Chondrocyte (in vitro differentiated cells): ENCODE results near the gene EEF2K. TPM values are rescaled to one million over a fixed set of nuclear protein-coding genes. Genes with fewer than 3 reads are reported as not detected.

Experiments
- DNase-seq: peaks from one replicate; pipeline ENCODE4 v3.0.0; 2021; ENCODE audit warnings: mixed read lengths, low spot score
- H3K27ac Mint-ChIP-seq: one replicate; pipeline ENCODE4 v1.8.0; 2021; ENCODE audit warnings: mild to moderate bottlenecking, moderate library complexity, mixed read lengths; ENCODE audit not compliant: unreplicated experiment
- H3K27me3 Mint-ChIP-seq: 2 replicates; pipeline ENCODE4 v1.8.0; 2021; ENCODE audit warnings: low read depth, mixed read lengths
- H3K36me3 Mint-ChIP-seq: 2 replicates; pipeline ENCODE4 v1.8.0; 2021; ENCODE audit warnings: low read depth, mixed read lengths
- H3K4me1 Mint-ChIP-seq: 2 replicates; pipeline ENCODE4 v1.8.0; 2021; ENCODE audit warnings: low read depth, mild to moderate bottlenecking, mixed read lengths
- H3K4me3 Mint-ChIP-seq: one replicate; pipeline ENCODE4 v1.8.0; 2021; ENCODE audit warnings: mild to moderate bottlenecking, moderate library complexity, mixed read lengths; ENCODE audit not compliant: unreplicated experiment
- H3K9me3 Mint-ChIP-seq: 2 replicates; pipeline ENCODE4 v1.8.0; 2021; ENCODE audit warnings: low read depth, mixed read lengths
- total RNA-seq: library from RNA; stranded (reverse); gene quantifications from 3 replicates; pipeline ENCODE4 v1.2.1, GENCODE V29; 2021
- TF ChIP-seq, protein P1 (sequence below): fragments of 200-600 bp; sonication (generic); IDR thresholded peaks from 2 replicates; pipeline ENCODE4 v1.5.0; 2021; ENCODE audit warnings: antibody characterized with exemption, mild to moderate bottlenecking, moderate library complexity

The EEF2K gene
- total RNA-seq, 1 donor from 2014 or later = 32.6 TPM

DNA sequence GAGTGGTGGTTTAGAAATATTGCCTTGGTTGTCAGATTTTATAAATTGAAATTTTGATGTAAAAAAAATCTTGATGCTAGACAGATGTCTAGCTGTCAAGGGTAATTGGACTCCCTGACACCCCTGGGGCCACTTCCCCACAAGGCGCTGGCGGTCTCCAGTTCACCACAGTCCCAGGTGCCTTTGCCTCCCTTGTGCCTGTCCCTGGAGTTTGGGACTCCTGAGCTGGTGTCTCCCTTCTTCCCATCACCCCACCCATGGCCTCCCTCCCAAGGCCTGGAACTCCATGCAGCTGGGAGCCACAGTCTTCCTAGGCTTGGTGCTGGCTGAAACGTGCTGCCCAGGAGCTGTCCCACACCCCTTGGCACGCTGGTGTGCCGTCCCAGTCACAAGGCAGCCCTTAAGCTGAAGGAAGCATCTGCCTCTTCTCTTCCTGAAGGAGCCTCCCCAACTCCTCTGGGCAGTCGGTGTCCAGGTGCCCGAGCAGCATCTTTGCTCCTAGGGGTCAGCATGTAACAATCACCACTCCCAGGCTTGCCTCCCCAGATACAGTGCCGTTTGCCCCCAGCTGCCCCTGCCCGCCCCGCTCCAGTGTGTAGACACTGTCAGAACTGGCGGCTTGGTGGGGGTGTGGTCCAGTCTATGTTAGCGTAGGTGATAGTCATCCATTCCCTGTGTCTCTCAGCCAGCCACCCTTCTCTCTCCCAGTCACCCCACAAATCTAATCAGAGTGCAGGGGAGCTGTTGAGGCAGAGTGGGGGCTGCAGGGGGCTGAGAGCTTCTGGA is 117.3 kb downstream of the EEF2K start:
- H3K4me1 Mint-ChIP-seq = peaks cover 2% of the 10 kb centered on the region
- no peaks in the 10 kb centered on the region for H3K27me3 Mint-ChIP-seq
- peaks cover 5% of the 10 kb centered on the region for H3K36me3 Mint-ChIP-seq
- H3K4me3 Mint-ChIP-seq = no peak overlapping the region
- H3K27ac Mint-ChIP-seq = no peak overlapping the region
- H3K9me3 Mint-ChIP-seq = no peaks in the 10 kb centered on the region
- TF ChIP-seq, protein P1, sequence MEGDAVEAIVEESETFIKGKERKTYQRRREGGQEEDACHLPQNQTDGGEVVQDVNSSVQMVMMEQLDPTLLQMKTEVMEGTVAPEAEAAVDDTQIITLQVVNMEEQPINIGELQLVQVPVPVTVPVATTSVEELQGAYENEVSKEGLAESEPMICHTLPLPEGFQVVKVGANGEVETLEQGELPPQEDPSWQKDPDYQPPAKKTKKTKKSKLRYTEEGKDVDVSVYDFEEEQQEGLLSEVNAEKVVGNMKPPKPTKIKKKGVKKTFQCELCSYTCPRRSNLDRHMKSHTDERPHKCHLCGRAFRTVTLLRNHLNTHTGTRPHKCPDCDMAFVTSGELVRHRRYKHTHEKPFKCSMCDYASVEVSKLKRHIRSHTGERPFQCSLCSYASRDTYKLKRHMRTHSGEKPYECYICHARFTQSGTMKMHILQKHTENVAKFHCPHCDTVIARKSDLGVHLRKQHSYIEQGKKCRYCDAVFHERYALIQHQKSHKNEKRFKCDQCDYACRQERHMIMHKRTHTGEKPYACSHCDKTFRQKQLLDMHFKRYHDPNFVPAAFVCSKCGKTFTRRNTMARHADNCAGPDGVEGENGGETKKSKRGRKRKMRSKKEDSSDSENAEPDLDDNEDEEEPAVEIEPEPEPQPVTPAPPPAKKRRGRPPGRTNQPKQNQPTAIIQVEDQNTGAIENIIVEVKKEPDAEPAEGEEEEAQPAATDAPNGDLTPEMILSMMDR = no peak
- no peak for DNase-seq

DNA sequence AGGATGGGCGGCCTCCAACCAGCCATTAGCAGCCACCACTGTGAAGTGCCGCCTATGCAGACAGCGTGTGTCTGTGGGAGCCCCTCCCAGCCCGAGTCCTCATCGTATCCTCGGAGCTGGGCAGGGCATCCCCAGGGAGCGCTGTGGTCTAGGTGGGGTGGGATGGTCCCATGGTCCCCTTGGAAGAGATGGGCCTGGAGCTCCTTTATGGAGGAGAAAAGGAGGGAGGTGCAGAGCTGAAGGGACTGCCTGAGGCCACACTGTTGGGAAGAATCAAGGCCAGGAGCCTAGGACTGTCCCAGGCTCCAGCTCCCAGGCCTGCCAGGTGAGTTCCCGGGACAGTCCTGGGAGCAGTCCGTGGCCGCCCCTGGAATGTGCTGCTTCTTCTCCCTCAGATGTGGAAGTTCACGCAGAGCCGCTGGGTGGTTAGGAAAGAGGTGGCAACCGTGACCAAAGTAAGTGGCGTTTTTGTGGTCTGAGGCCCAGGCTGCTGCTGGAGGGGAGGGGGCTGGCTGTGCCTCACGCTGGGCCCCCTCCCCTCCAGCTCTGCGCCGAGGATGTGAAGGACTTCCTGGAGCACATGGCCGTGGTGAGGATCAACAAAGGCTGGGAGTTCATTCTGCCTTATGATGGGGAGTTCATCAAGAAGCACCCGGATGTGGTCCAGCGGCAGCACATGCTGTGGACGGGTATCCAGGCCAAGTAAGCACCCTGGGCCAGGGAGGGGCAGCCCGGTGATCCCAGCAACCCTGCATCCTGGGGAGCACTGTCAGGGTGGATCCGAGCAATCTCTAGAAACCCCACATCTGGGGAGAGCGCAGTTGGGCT is 118.1 kb downstream of the EEF2K start:
- H3K36me3 Mint-ChIP-seq = peaks cover 4% of the 10 kb centered on the region
- no peak overlapping the region for H3K27ac Mint-ChIP-seq
- no peak overlapping the region for H3K4me3 Mint-ChIP-seq
- no peak for DNase-seq
- TF ChIP-seq, protein P1 = no peak
- H3K9me3 Mint-ChIP-seq = no peaks in the 10 kb centered on the region
- no peaks in the 10 kb centered on the region for H3K27me3 Mint-ChIP-seq
- H3K4me1 Mint-ChIP-seq = peaks cover 2% of the 10 kb centered on the region

DNA sequence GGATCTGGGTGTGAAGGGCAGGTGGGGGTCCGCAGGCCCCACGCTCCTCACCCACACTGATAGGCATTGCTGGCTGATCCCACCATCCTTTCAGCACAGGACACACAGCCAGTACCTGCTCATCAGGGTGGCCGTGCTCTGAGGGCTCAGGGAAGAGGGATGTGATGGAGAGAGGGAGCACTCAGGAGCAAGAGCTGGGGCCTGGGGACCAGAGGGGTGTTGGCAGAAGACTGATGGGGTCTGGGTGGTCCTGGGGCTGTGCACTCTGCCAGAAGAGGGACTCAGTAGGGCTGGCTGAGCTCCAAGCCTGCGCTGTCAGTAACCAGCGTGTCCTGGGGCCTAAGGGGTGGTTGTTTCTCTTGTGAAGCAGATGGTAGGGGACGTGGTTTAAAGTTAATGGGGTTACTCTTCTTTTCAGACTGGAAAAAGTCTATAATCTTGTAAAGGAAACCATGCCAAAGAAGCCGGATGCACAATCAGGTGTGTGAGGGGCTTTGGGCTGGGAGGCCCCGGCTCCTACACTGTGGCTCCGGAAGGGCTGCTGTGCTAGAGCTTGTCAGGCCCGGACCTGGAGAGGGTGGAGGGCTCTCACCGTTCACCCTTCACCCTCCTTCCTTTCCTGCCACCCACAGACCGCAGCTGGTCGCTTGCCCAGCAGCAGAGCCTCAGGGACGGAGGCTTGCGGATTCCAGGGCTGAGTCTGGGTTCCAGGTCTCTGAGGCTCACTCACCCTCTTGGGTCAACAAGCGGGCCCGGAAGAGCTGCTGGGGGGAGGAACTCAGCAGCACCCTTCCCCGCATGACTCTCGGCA is 118.9 kb downstream of the EEF2K start:
- Mint-ChIP-seq H3K4me3 (no peak overlapping the region), H3K27me3 (no peaks in the 10 kb centered on the region), H3K27ac (no peak overlapping the region), H3K4me1 (peaks cover 2% of the 10 kb centered on the region), H3K9me3 (no peaks in the 10 kb centered on the region), H3K36me3 (peaks cover 5% of the 10 kb centered on the region)
- no peak for DNase-seq
- TF ChIP-seq, protein P1 = no peak

DNA sequence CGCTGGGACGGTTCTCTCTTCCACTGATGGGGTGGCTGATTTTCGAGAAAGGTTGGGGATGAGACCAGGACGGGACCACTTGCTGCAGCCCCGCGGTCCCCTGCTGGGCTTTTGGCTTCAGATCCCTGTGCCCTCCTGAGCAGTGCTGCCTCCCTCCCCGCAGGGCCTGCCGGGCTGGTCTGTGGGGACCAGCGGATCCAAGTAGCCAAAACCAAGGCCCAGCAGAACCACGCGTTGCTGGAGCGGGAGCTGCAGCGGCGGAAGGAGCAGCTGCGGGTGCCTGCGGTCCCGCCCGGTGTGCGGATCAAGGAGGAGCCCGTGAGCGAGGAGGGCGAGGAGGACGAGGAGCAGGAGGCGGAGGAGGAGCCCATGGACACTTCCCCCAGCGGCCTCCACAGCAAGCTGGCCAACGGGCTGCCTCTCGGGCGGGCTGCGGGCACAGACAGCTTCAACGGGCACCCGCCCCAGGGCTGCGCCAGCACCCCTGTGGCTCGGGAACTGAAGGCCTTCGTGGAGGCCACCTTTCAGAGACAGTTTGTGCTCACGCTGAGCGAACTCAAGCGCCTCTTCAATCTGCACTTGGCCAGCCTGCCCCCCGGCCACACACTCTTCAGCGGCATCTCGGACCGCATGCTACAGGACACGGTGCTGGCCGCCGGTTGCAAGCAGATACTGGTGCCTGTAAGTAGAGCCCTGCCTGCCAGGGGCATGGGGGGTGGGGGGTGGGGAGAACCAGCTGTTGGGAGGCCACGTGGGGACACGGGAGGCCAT is 119.7 kb downstream of the EEF2K start:
- H3K9me3 Mint-ChIP-seq = no peaks in the 10 kb centered on the region
- H3K36me3 Mint-ChIP-seq = peaks cover 5% of the 10 kb centered on the region
- DNase-seq = no peak

More for the DNA sequence above, 119.7 kb downstream of the EEF2K start:
- Mint-ChIP-seq H3K4me1 (peaks cover 2% of the 10 kb centered on the region), H3K27ac (no peak overlapping the region), H3K27me3 (no peaks in the 10 kb centered on the region), H3K4me3 (no peak overlapping the region)
- TF ChIP-seq, protein P1 = no peak
